HG03196 (cell line): Measurements from ENCODE around the gene CLSTN2.

Source experiments
- ATAC-seq: cut with Tn5 transposase; IDR thresholded peaks from one replicate; pipeline ENCODE4 v1.9.1; 2021; ENCODE audit not compliant: unreplicated experiment

Gene CLSTN2

GRCh38 chr3:140572334-140572733 is 637.3 kb downstream of the CLSTN2 start:
- ATAC-seq, result no peak

DNA sequence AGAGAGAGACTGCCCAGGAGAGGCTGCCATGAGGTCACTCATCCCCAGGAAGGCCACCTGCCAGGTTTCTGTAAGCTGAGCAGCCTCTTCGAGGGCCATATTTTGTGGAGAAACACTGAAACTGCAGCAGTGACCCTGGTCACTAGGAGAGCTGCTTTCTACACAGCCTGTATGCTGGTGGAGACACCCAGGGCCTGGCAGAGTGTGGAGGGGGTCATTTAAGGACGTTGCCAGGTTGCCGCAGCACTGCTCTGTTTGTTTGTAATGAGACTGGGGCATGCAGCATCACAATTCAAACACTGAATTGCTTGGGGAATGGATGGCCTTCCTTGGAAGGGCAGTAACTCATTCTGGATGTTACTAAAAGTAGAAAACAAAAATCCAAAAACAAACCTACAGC is 638.0 kb downstream of the CLSTN2 start:
- no peak for ATAC-seq

DNA sequence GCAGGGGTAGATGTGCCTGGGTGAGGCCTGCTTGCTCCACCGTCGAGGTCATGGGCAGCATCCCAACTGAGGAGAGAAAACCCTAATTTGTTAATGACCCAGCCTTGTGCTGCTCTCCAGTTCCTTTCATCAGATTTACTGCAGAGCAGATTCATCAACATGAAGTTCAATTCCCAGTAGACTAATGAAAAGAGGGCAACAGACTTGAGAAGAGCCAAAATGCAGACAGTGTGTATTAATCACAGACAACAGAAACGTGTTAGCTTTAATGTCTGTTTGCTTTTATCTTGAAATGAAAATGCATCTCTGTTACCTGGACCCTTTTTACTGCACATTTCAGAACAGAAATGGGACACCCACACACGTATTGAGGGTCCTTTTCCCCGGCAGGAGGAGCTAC is 639.4 kb downstream of the CLSTN2 start:
- no peak for ATAC-seq

GRCh38 chr3:140576449-140576848 is 641.5 kb downstream of the CLSTN2 start:
- no peak for ATAC-seq

DNA sequence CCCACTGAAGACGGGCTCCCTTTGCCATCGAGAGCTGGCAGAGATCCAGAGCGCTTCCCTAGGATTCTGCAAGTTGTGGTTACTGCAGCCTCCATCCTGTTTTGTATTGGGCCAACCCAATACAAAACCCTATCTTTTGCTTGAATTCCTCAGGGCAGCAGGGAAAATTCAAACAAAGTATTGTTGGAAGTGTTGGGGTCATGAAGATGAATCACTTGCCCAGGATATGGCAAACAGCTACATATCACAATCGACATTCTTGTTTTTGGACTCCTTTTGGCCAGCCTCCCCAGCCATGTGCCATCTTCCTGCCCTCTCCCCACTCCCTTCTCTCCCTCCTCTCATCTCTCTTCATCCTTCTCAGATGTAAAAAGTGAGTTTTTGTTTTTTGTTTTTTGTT is 642.9 kb downstream of the CLSTN2 start:
- ATAC-seq, result no peak

DNA sequence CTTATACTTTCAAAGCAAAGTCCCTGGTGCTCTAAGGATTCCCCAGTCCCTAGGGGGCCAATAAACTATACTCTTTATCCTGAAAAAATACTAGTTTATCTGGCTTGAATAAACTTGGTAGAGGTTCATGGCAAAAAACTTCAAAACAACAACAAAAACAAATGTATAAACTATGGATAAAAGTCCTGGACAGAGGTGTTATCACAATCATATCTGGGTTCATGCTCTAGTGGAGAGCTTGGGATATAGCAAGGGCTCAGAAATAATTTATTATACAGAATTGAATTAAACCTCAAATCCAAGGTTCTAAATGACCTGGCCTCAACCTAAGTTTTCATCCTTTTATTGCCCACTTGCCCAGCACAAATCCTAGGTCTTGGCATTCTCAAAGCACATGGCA is 644.3 kb downstream of the CLSTN2 start:
- no peak for ATAC-seq

DNA sequence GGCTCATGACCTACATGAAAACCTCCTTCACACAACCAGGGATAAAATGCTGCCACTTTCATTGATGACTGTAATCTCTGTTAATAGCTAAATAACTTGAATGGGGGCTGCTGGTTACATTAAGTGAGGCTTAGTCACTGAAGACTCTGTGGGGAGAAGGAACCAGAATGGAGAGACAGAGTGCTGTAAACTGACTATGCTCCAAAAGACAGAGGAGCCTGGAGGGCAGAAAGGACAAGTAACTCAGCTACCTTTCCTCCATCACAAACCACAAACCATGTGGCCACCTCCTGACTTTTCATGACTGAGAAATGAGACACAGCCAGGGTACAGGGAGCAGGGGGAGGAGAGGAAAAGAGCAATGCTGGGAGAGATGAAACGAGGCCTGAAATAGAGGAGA is 645.8 kb downstream of the CLSTN2 start:
- ATAC-seq, result no peak

DNA sequence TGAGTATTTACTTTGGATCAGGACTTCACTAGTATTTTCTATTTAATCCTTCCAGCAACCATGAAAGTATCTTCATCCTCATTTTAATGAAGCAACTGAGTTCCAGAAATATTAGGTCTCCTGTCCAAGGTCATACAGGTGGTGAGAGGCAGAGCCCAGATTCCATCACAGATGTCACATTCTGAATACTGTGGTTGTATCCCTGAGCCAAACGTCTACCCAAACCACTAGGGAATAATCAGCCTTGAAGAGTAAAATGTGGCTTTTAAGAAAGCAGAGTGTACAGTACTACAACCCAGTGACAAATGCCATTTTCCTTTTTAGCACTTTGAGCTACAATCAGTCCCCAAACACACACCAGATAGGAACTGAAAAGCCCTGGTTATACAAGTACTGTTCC is 649.6 kb downstream of the CLSTN2 start:
- no peak for ATAC-seq

GRCh38 chr3:140585828-140586227 is 650.8 kb downstream of the CLSTN2 start:
- no peak for ATAC-seq

DNA sequence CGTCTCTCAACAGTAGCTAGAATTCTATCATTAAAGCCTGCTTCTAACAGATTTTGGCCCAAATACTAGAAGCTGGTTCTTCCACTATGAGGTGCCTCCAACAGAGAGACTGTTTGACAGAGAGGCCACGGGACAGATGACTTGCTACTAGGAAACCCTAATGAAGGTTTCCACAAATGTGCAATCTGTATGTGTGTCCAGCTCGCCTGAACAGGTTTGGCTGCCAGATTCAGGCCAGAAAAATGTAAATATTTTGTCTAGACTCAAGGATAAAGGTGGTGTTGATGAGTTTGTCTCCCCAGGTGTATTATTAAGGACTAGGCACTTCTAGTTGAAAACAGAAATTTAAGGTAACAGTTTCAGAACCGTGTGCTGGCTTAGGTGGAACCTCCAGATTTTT is 651.3 kb downstream of the CLSTN2 start:
- no peak for ATAC-seq

- no peak for ATAC-seq
These were observed 653.6 kb downstream of the CLSTN2 start for GRCh38 chr3:140588558-140588957.

DNA sequence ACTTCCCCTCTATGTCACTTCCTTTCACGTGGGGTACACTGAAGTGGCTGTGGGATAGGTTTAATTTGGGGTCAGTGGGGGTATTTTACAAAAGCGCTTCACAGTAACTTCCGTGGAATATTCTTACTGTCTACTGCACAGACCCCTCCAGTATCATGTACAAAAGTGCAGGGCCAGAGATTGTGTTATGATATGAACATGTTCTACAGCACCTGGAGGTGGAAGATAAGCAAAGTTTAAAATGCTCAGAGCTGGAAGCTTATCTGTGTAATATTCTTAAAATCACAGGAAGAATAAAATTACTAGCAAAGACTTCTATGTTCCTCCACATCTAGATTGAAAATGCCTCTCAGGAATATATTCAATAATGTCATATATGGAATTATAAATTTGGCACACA is 658.8 kb downstream of the CLSTN2 start:
- ATAC-seq, result no peak

GRCh38 chr3:140595295-140595694 is 660.3 kb downstream of the CLSTN2 start:
- ATAC-seq, result no peak

DNA sequence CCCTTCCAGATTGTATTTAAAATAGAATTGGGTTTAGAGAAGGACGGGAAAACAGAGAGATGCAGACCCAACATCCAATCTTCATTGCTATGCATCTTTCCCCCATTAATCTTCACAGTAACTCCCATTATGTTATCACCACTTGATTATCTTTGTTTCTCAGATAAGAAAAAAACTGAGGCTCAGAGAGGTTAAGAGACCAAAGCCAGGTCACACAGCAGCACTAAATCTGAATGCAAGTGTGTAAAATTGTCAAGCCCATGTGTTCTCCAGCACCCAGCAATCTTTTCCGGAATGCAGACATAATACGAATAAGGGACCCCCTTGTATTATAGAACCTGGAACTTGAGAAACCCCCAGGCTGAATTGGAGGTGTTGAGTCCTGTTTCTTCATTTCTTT is 662.4 kb downstream of the CLSTN2 start:
- ATAC-seq, result no peak

GRCh38 chr3:140597792-140598191 is 662.8 kb downstream of the CLSTN2 start:
- ATAC-seq, result no peak

DNA sequence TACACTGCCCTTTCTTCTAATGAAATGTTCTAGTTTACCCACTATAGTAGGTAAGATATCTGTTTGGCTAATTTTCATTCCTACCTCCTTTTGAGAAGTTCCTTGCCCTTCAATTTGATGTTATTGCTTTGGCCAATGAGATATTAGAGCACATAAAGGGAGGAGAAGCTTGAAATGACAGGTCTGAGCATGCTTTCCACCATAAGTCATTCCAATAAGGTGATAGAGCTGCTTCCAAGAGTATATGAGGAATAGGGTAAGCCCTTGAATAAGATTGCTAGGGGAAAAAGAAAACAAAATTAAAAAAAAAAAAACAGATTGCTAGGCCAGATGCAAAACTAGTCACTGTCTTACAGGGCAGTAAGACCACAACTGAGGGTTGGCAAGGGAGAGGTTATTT is 664.0 kb downstream of the CLSTN2 start:
- no peak for ATAC-seq

DNA sequence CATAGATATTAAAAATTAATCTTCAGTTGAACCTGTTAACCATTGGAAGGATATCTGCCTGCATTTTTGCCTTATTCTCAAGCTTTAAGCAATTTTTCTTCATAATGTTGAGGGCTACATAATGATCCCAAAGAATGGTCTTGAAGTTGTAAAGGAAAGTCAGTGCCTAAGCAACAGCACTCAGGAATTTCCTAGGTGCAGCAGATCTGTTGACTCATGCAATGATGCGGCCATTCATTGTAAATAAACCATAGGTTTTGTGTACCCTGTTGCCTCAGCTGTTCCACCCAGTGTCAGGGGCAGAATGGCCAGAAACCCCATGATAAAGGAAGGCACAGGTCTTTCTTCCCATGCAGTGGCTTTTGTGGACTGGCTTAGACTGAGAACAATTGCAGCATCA is 664.5 kb downstream of the CLSTN2 start:
- ATAC-seq, result no peak

DNA sequence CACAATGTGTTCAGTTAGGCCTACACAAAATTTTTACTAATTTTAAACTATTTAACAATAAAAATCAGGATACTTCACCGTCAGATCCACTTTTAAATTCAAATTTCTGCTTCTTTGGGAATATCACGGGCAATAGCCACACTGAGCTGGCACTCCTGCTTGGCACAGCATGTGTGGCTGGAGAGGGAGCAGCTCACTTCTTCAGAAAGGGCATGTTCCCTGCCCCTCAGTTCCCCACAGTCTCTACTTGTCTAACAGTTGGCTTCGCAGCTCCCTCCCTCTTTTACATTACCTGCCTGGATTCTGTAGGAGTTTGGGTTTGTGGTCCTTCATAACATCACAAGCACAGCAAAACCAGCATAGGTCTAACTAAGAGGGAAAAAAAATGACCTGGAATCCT is 666.9 kb downstream of the CLSTN2 start:
- no peak for ATAC-seq

DNA sequence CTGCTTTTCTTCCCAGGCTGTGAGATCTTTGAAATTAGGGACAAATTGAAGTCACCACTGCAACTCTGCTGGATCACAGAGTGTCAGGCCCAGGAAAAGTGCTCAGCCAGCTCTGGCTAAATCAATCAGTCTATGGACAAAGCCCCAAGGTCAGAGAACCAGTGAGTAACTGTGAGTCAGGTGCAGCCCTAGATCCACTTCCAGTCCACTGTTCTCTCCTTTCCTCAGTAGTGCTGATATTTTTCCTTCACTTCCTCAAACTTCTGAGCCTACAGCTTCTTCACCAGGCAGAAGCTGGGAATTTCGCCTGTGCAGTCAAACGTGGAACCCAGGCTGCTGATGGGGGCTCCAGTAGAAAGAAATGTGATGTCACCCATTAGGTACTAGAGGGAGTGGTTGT is 667.8 kb downstream of the CLSTN2 start:
- ATAC-seq, result no peak

GRCh38 chr3:140603766-140604165 is 668.8 kb downstream of the CLSTN2 start:
- ATAC-seq, result no peak

GRCh38 chr3:140610544-140610943 is 675.6 kb downstream of the CLSTN2 start:
- no peak for ATAC-seq

GRCh38 chr3:140614001-140614400 is 679.0 kb downstream of the CLSTN2 start:
- ATAC-seq, result no peak

DNA sequence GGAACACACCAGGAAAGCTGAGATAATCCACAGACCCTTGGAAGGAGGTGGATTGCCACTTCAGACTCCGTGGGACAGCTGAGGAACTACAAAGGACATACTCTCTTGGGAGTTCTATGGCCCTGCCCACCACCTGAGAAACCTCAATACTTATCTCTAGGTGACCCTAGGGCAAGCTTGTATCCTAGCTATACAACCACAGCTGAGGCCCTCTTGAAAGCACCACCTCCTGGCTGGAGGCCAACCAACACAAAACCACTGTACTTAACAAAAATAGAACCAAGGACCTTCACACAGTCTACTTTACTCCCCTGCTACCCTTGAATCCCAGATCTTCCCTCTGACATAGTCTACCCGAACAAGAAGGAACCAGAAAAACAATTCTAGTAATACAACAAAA is 682.1 kb downstream of the CLSTN2 start:
- no peak for ATAC-seq

- no peak for ATAC-seq
These were observed 691.9 kb downstream of the CLSTN2 start for GRCh38 chr3:140626856-140627255.
